K562 (cell line): ENCODE data around the gene NEURL4. TPM values are rescaled to one million over a fixed set of nuclear protein-coding genes. Genes with fewer than 3 reads are reported as not detected.

Source experiments
- ATAC-seq: fragments of 200-7000 bp; cut with Tn5 transposase; 3 replicates; pipeline ENCODE4 v1.9.1; 2020; ENCODE audit warnings: moderate library complexity
- BruUV-seq: library from RNA; stranded (reverse); fragments of 400-500 nt; replicated peaks from 2 replicates; lab custom pipeline; 2021; lab: Mats Ljungman, UMichigan
- CTCF ChIA-PET: fragments of 300-600 bp; formaldehyde crosslinking; extraction: SDS; loops from one replicate; lab custom pipeline; 2021; ENCODE audit warnings: low intra/inter-chr PET ratio; lab: Yijun Ruan, JAX
- POLR2A ChIA-PET: fragments of 300-600, 350-650 bp; sonication (Branson Sonifier 250); formaldehyde crosslinking; extraction: SDS; loops from one replicate; lab custom pipeline; 2021; ENCODE audit warnings: antibody characterized with exemption, inconsistent platforms; lab: Yijun Ruan, JAX
- DNase-seq, 4 experiments: peaks; one replicate each; pipeline versions ENCODE4 v3.0.0 to v3.0.0-alpha.2; 2011 to 2018; ENCODE audit warnings: low spot score in 3 of 4, mixed read lengths in 3 of 4; ENCODE audit errors: extremely low read depth in 1 of 4
- FAIRE-seq: peaks from 2 replicates; lab custom pipeline; 2011; peaks lifted over from hg19 to GRCh38; lab: Jason Lieb, UNC
- H2AFZ ChIP-seq: 2 replicates; pipeline ENCODE4 v1.6.0; 2011; ENCODE audit warnings: low read depth, low read length, control low read depth, inconsistent platforms
- H3K27ac ChIP-seq: fragments of 200-600 bp; 3 replicates; pipeline ENCODE4 v1.8.0; 2011; ENCODE audit warnings: low read depth, mild to moderate bottlenecking, control low read depth, inconsistent platforms, low read length, moderate library complexity, mixed read lengths; ENCODE audit errors: extremely low read depth
- H3K27me3 ChIP-seq, 2 experiments: fragments of 300-600 bp in 1 of 2; 2 replicates in 1 of 2; 3 replicates in 1 of 2; pipeline versions ENCODE4 v1.6.0 to v1.8.0; 2011; ENCODE audit warnings: inconsistent platforms in 2 of 2, low read length in 2 of 2, mild to moderate bottlenecking in 1 of 2, mixed read lengths in 1 of 2, moderate library complexity in 1 of 2; ENCODE audit not compliant: control insufficient read depth in 2 of 2, insufficient read depth in 2 of 2
- H3K36me3 ChIP-seq: fragments of 300-600 bp; 3 replicates; pipeline ENCODE4 v1.8.0; 2011; ENCODE audit warnings: mild to moderate bottlenecking, low read length, inconsistent platforms; ENCODE audit not compliant: control insufficient read depth, insufficient read depth
- H3K4me1 ChIP-seq, 2 experiments: fragments of 200-600 bp in 1 of 2; replicated peaks in 1 of 2; 2 replicates in 1 of 2; 3 replicates in 1 of 2; pipeline versions ENCODE4 v1.5.1 to v1.8.0; 2011; ENCODE audit warnings: inconsistent platforms in 2 of 2, low read length in 2 of 2, mild to moderate bottlenecking in 1 of 2, mixed read lengths in 1 of 2, moderate library complexity in 1 of 2; ENCODE audit not compliant: control insufficient read depth in 2 of 2, insufficient read depth in 2 of 2
- H3K4me2 ChIP-seq: 2 replicates; pipeline ENCODE4 v1.6.1; 2011; ENCODE audit warnings: low read length, control low read depth, inconsistent platforms, mixed read lengths; ENCODE audit not compliant: insufficient read depth
- H3K4me3 ChIP-seq: fragments of 200-600 bp; sonication (generic), shearing (Covaris generic); 2 replicates; pipeline ENCODE4 v1.5.1; 2016; ENCODE audit warnings: control low read depth, inconsistent platforms
- H3K79me2 ChIP-seq: fragments of 200-600 bp; 3 replicates; pipeline ENCODE4 v1.8.0; 2011; ENCODE audit warnings: low read length, inconsistent platforms; ENCODE audit not compliant: control insufficient read depth, insufficient read depth
- H3K9ac ChIP-seq, 2 experiments: 2 replicates each; pipeline versions ENCODE4 v1.6.0 to v1.6.1; 2011; ENCODE audit warnings: low read depth in 2 of 2, low read length in 2 of 2, control low read depth in 1 of 2, inconsistent platforms in 1 of 2, mild to moderate bottlenecking in 1 of 2, mixed read lengths in 1 of 2; ENCODE audit not compliant: insufficient read depth in 1 of 2
- H3K9me1 ChIP-seq: one replicate; pipeline ENCODE4 v1.6.0; 2011; ENCODE audit warnings: inconsistent platforms, mild to moderate bottlenecking, low read length, moderate library complexity; ENCODE audit not compliant: control insufficient read depth, insufficient read depth
- H3K9me3 ChIP-seq: replicated peaks from 2 replicates; pipeline ENCODE4 v1.5.1; 2011; ENCODE audit warnings: low read depth, low read length, inconsistent platforms; ENCODE audit not compliant: control insufficient read depth, insufficient read depth
- H4K20me1 ChIP-seq: replicated peaks from 2 replicates; pipeline ENCODE4 v1.6.1; 2011; ENCODE audit warnings: low read length, inconsistent platforms, mixed read lengths; ENCODE audit not compliant: control insufficient read depth, insufficient read depth
- FOXJ3 ChIP-seq: sonication (generic); formaldehyde crosslinking; IDR thresholded peaks from 2 replicates; pipeline ENCODE4 v1.4.0; 2020; ENCODE audit warnings: mild to moderate bottlenecking, missing genetic modification reagents
- KDM5B ChIP-seq: fragments of 200-600 bp; sonication (generic); IDR thresholded peaks from 2 replicates; pipeline ENCODE4 v1.6.1; 2012; ENCODE audit warnings: low read depth, mild to moderate bottlenecking, moderate library complexity, low read length, control low read depth, inconsistent platforms; ENCODE audit not compliant: insufficient replicate concordance
- MCM2 ChIP-seq: fragments of 450-650 bp; IDR thresholded peaks from 2 replicates; pipeline ENCODE4 v1.6.1; 2017; ENCODE audit warnings: low read depth, mild to moderate bottlenecking
- POLR2G ChIP-seq: fragments of 200-400 bp; formaldehyde crosslinking; IDR thresholded peaks from 2 replicates; pipeline ENCODE4 v1.6.1; 2017; ENCODE audit warnings: low read depth, mild to moderate bottlenecking, antibody characterized with exemption, low read length, moderate library complexity
- RERE ChIP-seq: sonication (generic); formaldehyde crosslinking; IDR thresholded peaks from 2 replicates; pipeline ENCODE4 v1.8.0; 2023; ENCODE audit warnings: missing genetic modification reagents, mild to moderate bottlenecking, borderline replicate concordance
- YY1 ChIP-seq, 3 experiments: IDR thresholded peaks; 2 replicates each; pipeline ENCODE4 v1.6.1; 2011; ENCODE audit warnings: low read length in 2 of 3, mild to moderate bottlenecking in 2 of 3, moderate library complexity in 2 of 3, borderline replicate concordance in 1 of 3, control low read depth in 1 of 3, low read depth in 1 of 3; ENCODE audit not compliant: insufficient read depth in 3 of 3, insufficient replicate concordance in 2 of 3, control insufficient read depth in 1 of 3, insufficient read length in 1 of 3; ENCODE audit errors: extremely low read depth in 1 of 3
- ZBTB34 ChIP-seq: fragments of 250-450 bp; sonication (Bioruptor Pico); IDR thresholded peaks from 2 replicates; pipeline ENCODE4 v1.8.0; 2021; ENCODE audit warnings: mild to moderate bottlenecking, moderate library complexity
- ZNF133 ChIP-seq: fragments of 250-450 bp; sonication (Bioruptor Pico); IDR thresholded peaks from 2 replicates; pipeline ENCODE4 v1.4.0; 2020; ENCODE audit warnings: mild to moderate bottlenecking
- WGBS: fragments of 100-300 bp; shearing (Covaris generic); methylation state at CpG from one replicate; pipeline ENCODE4 v1.1.6; 2016; ENCODE audit warnings: low coverage, mixed read lengths; ENCODE audit not compliant: insufficient coverage; ENCODE audit errors: missing lambda C conversion rate; 5-methylcytosine and 5-hydroxymethylcytosine counted together
- in situ Hi-C: fragments of 300-500 bp; cut with MboI; formaldehyde crosslinking; loops from 4 replicates; pipeline ENCODE4 v1.15.0; 2018; ENCODE audit warnings: inconsistent platforms, mixed read lengths
- intact Hi-C: fragments of 100-400 bp; cut with micrococcal nuclease; formaldehyde crosslinking; loops from 2 replicates; pipeline ENCODE4 v1.14.2; 2022
- polyA plus RNA-seq, 8 experiments: library from polyadenylated mRNA; depleted of rRNA in 4 of 8; stranded (reverse) in 5 of 8; unstranded in 3 of 8; fragments of >200 nt; fragmentation: Nextera tagmentation in 2 of 8; fragmentation: Illumina TruSeq in 1 of 8; extraction: Ambion mirVana in 2 of 8; extraction: Trizol in 1 of 8; gene quantifications; 2 replicates each; pipeline versions ENCODE4 v1.2.1 to v1.2.3, GENCODE V29; 2011 to 2014; ENCODE audit warnings: inconsistent platforms in 1 of 8, missing spikeins in 1 of 8
- total RNA-seq, 7 experiments: library from RNA; depleted of rRNA in 6 of 7; stranded (reverse); fragments of >200 nt in 6 of 7; fragmentation: Illumina TruSeq in 2 of 7; extraction: Trizol in 2 of 7; gene quantifications; 2 replicates each; pipeline versions ENCODE4 v1.2.1 to v1.2.3, GENCODE V29; 2011 to 2021; ENCODE audit warnings: low replicate concordance in 1 of 7

NEURL4 gene
- total and polyA plus RNA-seq, 9 of the 15 experiments (the other 6 are each of a cell fraction or from before 2014, with no cell fraction given): 0.08 to 37.4 (median 11.5) TPM

DNA sequence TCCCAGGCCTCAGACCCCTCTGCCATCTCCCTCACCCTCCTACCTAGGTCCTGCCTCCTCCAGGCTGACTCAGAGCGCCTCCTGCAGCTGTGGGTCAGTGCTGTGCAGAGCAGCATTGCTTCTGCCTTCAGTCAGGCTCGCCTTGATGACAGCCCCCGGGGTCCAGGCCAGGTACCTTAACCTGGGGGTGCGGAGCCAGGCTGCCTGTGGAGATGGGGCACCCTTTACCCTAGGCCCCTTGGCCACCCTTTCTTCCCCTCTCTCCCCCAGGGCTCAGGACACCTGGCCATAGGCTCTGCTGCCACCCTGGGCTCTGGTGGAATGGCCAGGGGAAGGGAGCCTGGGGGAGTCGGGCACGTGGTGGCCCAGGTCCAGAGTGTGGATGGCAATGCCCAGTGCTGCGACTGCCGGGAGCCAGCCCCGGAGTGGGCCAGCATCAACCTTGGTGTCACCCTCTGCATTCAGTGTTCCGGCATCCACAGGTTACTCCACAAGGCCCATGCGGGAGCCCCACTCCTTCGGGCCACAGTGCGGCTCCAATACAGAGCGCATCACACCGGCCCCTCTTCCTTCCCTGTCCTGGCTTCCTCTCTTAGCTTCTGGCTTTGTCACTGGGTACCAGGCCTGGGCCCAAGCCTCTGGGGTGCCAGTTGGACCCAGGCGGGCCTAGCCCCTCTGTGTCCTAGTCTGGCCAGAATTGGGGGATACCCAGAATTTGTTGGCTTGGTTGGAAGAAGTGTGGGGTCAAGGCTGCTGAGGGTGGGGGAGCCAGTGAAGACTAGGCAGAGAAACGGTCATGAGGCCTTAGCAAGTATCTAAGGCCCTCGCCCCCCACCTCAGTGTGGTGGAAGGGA is 17.9 kb upstream of the NEURL4 start:
- WGBS: 48% methylated on average over 8 of the region's 18 CpGs
- POLR2A ChIA-PET: interaction anchor here (0.7 to 4.6 kb wide), 2 partner anchors 11 to 311 kb away, joined by 3 to 15 read pairs; partner anchors contain the start of gene ACAP1

More for the DNA sequence above, 17.9 kb upstream of the NEURL4 start:
- Histone ChIP-seq H3K9ac (no peak overlapping the region), H3K4me3 (no peak overlapping the region), H3K4me2 (no peak overlapping the region), H3K36me3 (no peaks in the 10 kb centered on the region), H3K4me1 (peaks cover 3 to 55% of the 10 kb centered on the region in 2 experiments; a peak in 3 of 5 replicates), H3K9me1 (no peaks in the 10 kb centered on the region), H2AFZ (no peak overlapping the region), H3K79me2 (peaks cover 8% of the 10 kb centered on the region), H4K20me1 (no peaks in the 10 kb centered on the region), H3K9me3 (no peaks in the 10 kb centered on the region), H3K27me3 (no peaks in the 10 kb centered on the region), H3K27ac (no peak overlapping the region)
- DNase-seq (no peak), FAIRE-seq (no peak), ATAC-seq (no peak)
- in situ Hi-C loops (no loop called here), intact Hi-C loops (no loop called here)
- TF ChIP-seq ZBTB34 (CRISPR knock-in tag) (no peak), FOXJ3 (CRISPR knock-in tag) (no peak), MCM2 (no peak), ZNF133 (CRISPR knock-in tag) (no peak), KDM5B (peak; percentile 2), YY1 (IDR thresholded peaks at IDR 0.05; ENCODE audit: borderline replicate concordance in 1 of 3, control insufficient read depth in 1 of 3, extremely low read depth in 1 of 3, insufficient read depth in 3 of 3, insufficient read length in 1 of 3, insufficient replicate concordance in 2 of 3, low read depth in 1 of 3, low read length in 2 of 3) (no peak), POLR2G (peak; percentile 49; the same call in 1 of the 2 replicates), RERE (CRISPR knock-in tag) (no peak)
- CTCF ChIA-PET: interaction anchor here (3.8 kb wide), 1 partner anchor 66 kb away, joined by 32 read pairs; the partner anchor contains the start of gene SLC2A4
- BruUV-seq: no TSS peak
